ENCODE data around the gene TFAP2A.

TFAP2A gene

DNA sequence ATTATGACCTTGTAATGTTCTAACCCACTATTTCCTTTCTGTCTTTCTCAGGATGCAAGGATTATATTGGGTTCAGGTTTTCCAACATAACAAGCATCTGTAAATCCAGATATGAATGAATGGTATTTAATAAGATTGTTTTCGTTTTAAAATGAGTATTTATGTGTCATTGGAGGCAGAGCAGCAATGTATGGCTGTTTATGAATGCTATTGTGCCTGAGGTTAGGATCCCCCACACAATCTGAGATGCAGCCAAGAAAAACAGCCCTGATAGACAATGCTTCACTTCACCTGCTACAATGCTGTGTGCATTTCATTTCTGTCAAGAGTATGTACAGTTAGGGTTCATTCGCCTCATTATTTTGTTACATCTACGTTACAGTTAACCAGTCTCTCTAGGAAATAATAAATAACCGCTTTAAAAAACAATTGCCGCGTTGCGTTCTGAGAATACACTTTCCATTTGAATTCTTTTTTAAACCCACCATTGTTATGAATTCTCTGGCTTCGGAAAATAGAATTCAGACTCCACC, 19.6 kb downstream of the TFAP2A start:
- Histone ChIP-seq H3K9ac (ENCODE audit: low read depth, low read length) (no peak overlapping the region), H3K27me3 (ENCODE audit: insufficient read depth, low read length) (peaks cover 99% of the 10 kb centered on the region), H3K27ac (ENCODE audit: low read length) (no peak overlapping the region)

GRCh38 chr6:10393544-10394225, 21.2 kb downstream of the TFAP2A start:
- Histone ChIP-seq H3K36me3 (ENCODE audit: insufficient read depth, low read depth, low read length) (no peaks in the 10 kb centered on the region), H3K27me3 (ENCODE audit: insufficient read depth, low read length) (peaks cover 99% of the 10 kb centered on the region), H3K4me1 (ENCODE audit: insufficient read depth, low read length) (peaks cover 10% of the 10 kb centered on the region; the same call in 1 of the 2 replicates), H3K9ac (ENCODE audit: low read depth, low read length) (no peak overlapping the region), H3K27ac (ENCODE audit: low read length) (no peak overlapping the region), H3K4me3 (ENCODE audit: low read length) (no peak overlapping the region), H3K9me3 (ENCODE audit: insufficient read depth, low read depth, low read length) (no peaks in the 10 kb centered on the region)

More for the DNA sequence above, 19.6 kb downstream of the TFAP2A start:
- Histone ChIP-seq H3K9me3 (ENCODE audit: insufficient read depth, low read depth, low read length) (no peaks in the 10 kb centered on the region), H3K4me1 (ENCODE audit: insufficient read depth, low read length) (peaks cover 10% of the 10 kb centered on the region; the same call in 1 of the 2 replicates), H3K36me3 (ENCODE audit: insufficient read depth, low read depth, low read length) (no peaks in the 10 kb centered on the region), H3K4me3 (ENCODE audit: low read length) (peak overlapping the region; percentile 41; the same call in 1 of the 2 replicates)

DNA sequence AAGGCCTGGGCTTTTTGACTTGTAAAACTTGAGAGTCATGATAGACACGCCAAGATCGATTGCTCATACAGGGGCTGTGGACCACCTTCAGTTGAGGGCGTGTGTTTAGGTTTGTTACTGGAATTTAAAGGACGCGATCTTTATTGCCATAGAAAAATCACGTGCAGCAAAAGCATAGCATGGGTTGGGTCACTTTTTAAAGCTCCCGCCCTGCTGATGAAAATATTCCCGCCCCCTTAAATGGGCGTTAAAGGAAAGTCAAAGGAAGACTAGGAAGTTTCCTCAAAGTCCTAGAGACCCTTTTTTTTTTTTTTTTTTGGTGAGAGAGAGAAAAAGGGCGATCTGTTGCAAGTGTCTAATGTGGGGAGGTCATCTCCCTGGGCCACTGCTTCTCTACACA, 23.1 kb downstream of the TFAP2A start:
- Histone ChIP-seq H3K36me3 (ENCODE audit: insufficient read depth, low read depth, low read length) (no peaks in the 10 kb centered on the region), H3K4me1 (ENCODE audit: insufficient read depth, low read length) (peaks cover 14% of the 10 kb centered on the region), H3K27ac (ENCODE audit: low read length) (no peak overlapping the region), H3K27me3 (ENCODE audit: insufficient read depth, low read length) (peaks cover 99% of the 10 kb centered on the region), H3K9ac (ENCODE audit: low read depth, low read length) (no peak overlapping the region), H3K4me3 (ENCODE audit: low read length) (peak overlapping the region; percentile 25), H3K9me3 (ENCODE audit: insufficient read depth, low read depth, low read length) (no peaks in the 10 kb centered on the region)

- Histone ChIP-seq H3K9me3 (ENCODE audit: insufficient read depth, low read depth, low read length) (no peaks in the 10 kb centered on the region), H3K36me3 (ENCODE audit: insufficient read depth, low read depth, low read length) (no peaks in the 10 kb centered on the region), H3K4me3 (ENCODE audit: low read length) (peak overlapping the region; percentile 25), H3K27ac (ENCODE audit: low read length) (no peak overlapping the region), H3K4me1 (ENCODE audit: insufficient read depth, low read length) (peaks cover 19% of the 10 kb centered on the region), H3K9ac (ENCODE audit: low read depth, low read length) (no peak overlapping the region), H3K27me3 (ENCODE audit: insufficient read depth, low read length) (peaks cover 100% of the 10 kb centered on the region)
Observed at GRCh38 chr6:10391299-10391630, 23.6 kb downstream of the TFAP2A start.

DNA sequence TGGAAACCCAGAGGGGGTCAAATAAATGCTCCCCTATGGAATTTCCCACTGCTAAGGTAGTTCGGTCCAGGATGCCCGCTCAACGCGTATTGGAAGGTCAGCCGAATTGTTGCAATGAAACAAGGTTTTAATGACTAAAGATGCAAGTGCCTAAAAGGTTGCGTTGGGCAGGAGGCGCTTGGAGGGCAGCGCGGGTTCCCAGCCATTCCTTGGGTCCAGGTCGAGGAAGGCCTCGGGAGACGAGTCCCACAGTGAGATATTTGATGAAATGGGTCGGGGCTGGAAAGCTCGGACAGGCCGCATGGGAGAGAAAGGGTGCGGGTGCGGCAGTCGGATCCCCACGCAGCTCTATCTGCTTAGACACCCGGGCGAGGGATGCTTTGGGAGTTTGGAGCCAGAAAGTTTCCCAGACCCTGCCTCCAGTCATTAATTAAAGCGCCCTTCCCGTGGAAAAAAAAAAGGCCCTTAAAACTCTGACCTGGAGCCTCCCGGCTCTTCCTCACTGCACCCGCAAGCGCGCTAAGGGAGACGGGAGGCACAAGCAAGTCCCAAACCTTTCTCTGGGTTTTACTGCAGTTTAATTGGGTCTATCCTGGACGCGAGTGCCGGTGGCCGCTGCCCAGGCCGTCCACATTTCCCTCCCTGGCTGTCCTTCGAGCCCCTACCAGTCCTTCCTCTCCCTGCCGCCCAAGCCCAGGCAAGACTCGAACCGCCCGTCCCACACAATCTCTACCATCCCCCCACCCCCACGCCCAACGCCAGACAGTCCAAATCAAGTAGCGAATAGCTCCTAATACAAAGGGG, 24.2 kb downstream of the TFAP2A start:
- Histone ChIP-seq H3K27ac (ENCODE audit: low read length) (no peak overlapping the region), H3K27me3 (ENCODE audit: insufficient read depth, low read length) (peaks cover 100% of the 10 kb centered on the region), H3K36me3 (ENCODE audit: insufficient read depth, low read depth, low read length) (no peaks in the 10 kb centered on the region), H3K9ac (ENCODE audit: low read depth, low read length) (no peak overlapping the region), H3K9me3 (ENCODE audit: insufficient read depth, low read depth, low read length) (no peaks in the 10 kb centered on the region), H3K4me1 (ENCODE audit: insufficient read depth, low read length) (peaks cover 21% of the 10 kb centered on the region), H3K4me3 (ENCODE audit: low read length) (no peak overlapping the region)

- no peak overlapping the region for H3K27ac ChIP-seq (ENCODE audit: low read length)
- peak overlapping the region; percentile 52 for H3K4me3 ChIP-seq (ENCODE audit: low read length)
- H3K4me1 ChIP-seq (ENCODE audit: insufficient read depth, low read length) = peaks cover 19% of the 10 kb centered on the region
- H3K9me3 ChIP-seq (ENCODE audit: insufficient read depth, low read depth, low read length) = no peaks in the 10 kb centered on the region
- H3K27me3 ChIP-seq (ENCODE audit: insufficient read depth, low read length) = peaks cover 100% of the 10 kb centered on the region
- no peaks in the 10 kb centered on the region for H3K36me3 ChIP-seq (ENCODE audit: insufficient read depth, low read depth, low read length)
- H3K9ac ChIP-seq (ENCODE audit: low read depth, low read length) = no peak overlapping the region
Observed at GRCh38 chr6:10389739-10390494, 25.0 kb downstream of the TFAP2A start.

DNA sequence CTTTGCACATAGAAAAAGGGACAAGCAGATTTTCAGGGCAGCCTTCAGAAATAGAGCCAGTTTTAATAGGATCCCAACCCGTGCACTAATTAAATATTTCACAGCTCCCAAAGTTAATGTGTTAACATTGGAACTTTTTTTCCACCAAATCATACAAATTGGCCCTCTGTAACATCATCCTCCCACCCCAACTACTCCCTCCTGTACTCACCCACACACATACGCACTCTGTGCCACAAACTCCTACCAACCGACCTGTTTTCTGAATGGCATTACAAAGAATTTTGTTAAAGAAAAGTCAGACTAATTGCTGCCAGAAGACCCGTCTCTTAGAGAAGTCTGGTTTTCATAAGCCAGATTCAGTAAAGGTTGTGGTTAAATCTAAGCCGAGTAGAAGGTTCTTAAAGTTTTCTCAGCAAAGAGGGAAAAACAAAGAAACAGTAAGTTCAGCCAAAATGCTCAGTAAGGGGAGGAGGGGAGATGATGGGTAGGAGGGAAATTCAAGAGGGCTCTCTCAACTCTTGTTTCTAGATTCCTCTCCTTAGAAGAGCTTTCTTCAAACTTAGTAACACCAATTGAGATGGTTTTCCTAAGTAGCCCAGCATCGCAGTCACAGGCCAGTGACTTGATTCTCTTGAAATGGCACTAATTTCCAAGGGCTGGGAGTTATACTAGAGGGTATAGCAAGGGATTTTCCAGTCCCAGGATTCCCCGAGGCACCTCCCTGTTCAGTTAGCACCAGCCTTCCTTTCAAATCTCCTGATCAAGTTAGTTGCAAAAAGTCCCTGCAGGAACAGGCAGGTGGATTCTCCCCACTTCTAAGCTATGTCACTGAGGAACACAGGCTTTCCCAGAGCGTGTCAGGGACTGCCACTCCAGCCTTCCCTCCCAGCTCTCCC, 27.9 kb downstream of the TFAP2A start:
- Histone ChIP-seq H3K4me3 (ENCODE audit: low read length) (no peak overlapping the region), H3K27me3 (ENCODE audit: insufficient read depth, low read length) (peaks cover 100% of the 10 kb centered on the region), H3K27ac (ENCODE audit: low read length) (no peak overlapping the region), H3K9ac (ENCODE audit: low read depth, low read length) (no peak overlapping the region), H3K4me1 (ENCODE audit: insufficient read depth, low read length) (peaks cover 19% of the 10 kb centered on the region), H3K9me3 (ENCODE audit: insufficient read depth, low read depth, low read length) (no peaks in the 10 kb centered on the region), H3K36me3 (ENCODE audit: insufficient read depth, low read depth, low read length) (no peaks in the 10 kb centered on the region)

GRCh38 chr6:10386220-10386619, 28.7 kb downstream of the TFAP2A start:
- Histone ChIP-seq H3K4me3 (ENCODE audit: low read length) (no peak overlapping the region), H3K9ac (ENCODE audit: low read depth, low read length) (no peak overlapping the region), H3K27ac (ENCODE audit: low read length) (no peak overlapping the region), H3K27me3 (ENCODE audit: insufficient read depth, low read length) (peaks cover 100% of the 10 kb centered on the region), H3K4me1 (ENCODE audit: insufficient read depth, low read length) (peaks cover 16% of the 10 kb centered on the region), H3K36me3 (ENCODE audit: insufficient read depth, low read depth, low read length) (no peaks in the 10 kb centered on the region), H3K9me3 (ENCODE audit: insufficient read depth, low read depth, low read length) (no peaks in the 10 kb centered on the region)

DNA sequence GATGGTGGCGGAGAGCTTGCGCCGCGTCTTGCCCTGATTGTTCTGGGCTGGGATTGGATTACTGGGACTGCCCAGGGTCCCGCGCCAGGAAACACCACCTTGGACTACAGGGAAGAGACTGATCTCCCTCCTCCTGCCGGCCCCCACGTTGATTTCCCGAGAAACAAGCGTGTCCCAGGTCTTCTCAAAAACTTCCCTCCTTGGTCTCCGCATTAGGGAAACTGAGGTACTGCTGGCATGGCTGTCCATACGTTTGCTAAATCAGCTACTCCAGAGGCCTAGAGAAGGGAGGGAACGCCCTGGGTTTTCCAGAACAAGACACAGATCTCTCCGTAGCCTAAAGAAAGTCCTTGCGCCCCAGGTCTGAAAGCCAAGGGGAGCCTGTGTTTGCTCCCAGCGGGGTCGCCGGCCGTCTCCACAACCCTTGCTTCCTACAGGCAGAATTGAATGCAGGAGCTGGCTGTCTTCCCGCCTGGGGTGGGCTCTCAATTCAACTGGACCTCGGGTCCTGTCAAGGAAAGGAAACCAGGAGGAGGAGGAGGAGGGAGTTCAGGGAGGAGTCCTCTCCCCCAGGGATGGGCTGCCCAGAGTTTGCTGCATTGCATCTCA, 29.2 kb downstream of the TFAP2A start:
- no peaks in the 10 kb centered on the region for H3K36me3 ChIP-seq (ENCODE audit: insufficient read depth, low read depth, low read length)
- H3K9ac ChIP-seq (ENCODE audit: low read depth, low read length) = no peak overlapping the region
- H3K27me3 ChIP-seq (ENCODE audit: insufficient read depth, low read length) = peaks cover 100% of the 10 kb centered on the region
- H3K4me3 ChIP-seq (ENCODE audit: low read length) = no peak overlapping the region
- no peaks in the 10 kb centered on the region for H3K9me3 ChIP-seq (ENCODE audit: insufficient read depth, low read depth, low read length)
- peaks cover 16% of the 10 kb centered on the region for H3K4me1 ChIP-seq (ENCODE audit: insufficient read depth, low read length)
- no peak overlapping the region for H3K27ac ChIP-seq (ENCODE audit: low read length)

DNA sequence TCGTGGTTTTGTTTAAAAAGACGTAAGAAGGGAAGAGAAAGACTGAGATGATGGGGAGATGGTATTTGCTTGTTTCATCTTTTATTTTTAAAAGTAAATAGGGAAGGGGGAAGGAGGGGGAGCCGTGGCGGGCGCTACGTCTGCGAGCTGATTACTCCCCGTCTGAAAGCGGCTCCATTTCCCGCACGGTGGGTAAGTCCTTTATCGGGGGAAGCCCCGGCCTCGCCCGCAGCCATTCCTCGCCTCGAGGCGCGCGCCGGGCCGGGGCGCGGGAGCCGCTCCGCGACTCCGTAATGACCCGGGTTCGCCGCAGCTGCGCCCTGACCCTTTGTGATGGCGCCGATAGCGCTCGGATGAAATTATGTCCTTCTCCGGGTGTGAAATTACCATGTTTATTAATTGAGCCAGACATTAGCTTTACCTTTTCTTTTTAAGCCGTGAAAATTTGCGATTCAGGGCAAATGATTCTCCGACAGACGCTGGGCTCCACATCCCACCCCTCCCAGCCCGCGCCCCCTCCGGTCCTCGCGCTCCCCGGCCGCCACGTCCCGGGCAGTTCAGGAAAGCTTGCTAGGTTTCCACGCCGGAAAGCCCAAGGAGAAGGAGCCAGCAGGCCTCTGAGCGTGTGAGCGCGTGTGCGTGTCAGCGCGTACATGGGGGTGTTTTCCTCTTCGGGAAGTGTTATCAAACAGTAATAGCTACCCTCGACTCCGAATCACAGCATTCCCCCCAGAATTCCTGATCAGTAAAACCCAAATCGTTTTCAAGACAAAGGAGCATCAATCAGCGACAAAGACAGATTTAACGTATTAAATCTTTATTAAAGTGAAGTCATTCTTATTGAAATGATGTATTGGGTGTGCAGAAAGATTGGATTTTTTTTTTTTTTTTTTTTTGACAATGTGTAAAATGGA, 30.0 kb downstream of the TFAP2A start:
- H3K27me3 ChIP-seq (ENCODE audit: insufficient read depth, low read length) = peaks cover 100% of the 10 kb centered on the region

More for the DNA sequence above, 30.0 kb downstream of the TFAP2A start:
- Histone ChIP-seq H3K9me3 (ENCODE audit: insufficient read depth, low read depth, low read length) (no peaks in the 10 kb centered on the region), H3K27ac (ENCODE audit: low read length) (no peak overlapping the region), H3K4me1 (ENCODE audit: insufficient read depth, low read length) (peaks cover 16% of the 10 kb centered on the region), H3K36me3 (ENCODE audit: insufficient read depth, low read depth, low read length) (no peaks in the 10 kb centered on the region), H3K9ac (ENCODE audit: low read depth, low read length) (no peak overlapping the region), H3K4me3 (ENCODE audit: low read length) (no peak overlapping the region)
